RWPE1 (cell line): ENCODE results near the gene PLEKHA3.

ENCODE experiments used
- CTCF ChIA-PET: fragments of 350-600 bp; sonication (Branson Sonifier 250); formaldehyde crosslinking; extraction: SDS; loops from one replicate; lab custom pipeline; 2021; lab: Yijun Ruan, JAX
- POLR2A ChIA-PET: fragments of 400-600 bp; formaldehyde crosslinking; extraction: SDS; loops from one replicate; lab custom pipeline; 2020; ENCODE audit warnings: antibody characterized with exemption; ENCODE audit not compliant: low non-redundant PET; lab: Yijun Ruan, JAX
- DNase-seq: peaks from one replicate; pipeline ENCODE4 v3.0.0; 2012; ENCODE audit warnings: low spot score
- H3K27ac ChIP-seq: fragments of 450-650 bp; 2 replicates; pipeline ENCODE4 v1.5.1; 2017
- CTCF ChIP-seq: fragments of 450-650 bp; conservative IDR thresholded peaks from 2 replicates; pipeline ENCODE4 v1.5.1; 2017; ENCODE audit warnings: low read depth, mild to moderate bottlenecking

The PLEKHA3 gene

DNA sequence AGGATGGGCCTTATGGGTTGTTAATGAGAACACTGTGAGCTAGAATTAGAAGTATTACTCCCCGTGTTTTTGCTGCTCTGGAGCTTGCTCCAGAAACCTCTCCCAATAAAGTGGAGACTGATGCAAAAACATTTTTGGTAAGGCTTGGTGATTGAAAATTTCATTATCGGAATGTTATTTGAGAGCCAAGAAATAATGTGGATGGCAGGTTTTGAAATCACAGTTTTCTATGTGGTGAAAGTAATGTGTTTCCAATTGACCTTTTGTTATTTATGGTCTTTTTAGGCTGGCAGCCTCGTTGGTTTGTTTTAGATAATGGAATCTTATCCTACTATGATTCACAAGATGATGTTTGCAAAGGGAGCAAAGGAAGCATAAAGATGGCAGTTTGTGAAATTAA lies 5.1 kb downstream of the PLEKHA3 start:
- H3K27ac ChIP-seq, result no peak overlapping the region
- POLR2A ChIA-PET, result no interaction called here
- no peak for TF ChIP-seq CTCF
- CTCF ChIA-PET, result no interaction called here
- no peak for DNase-seq

DNA sequence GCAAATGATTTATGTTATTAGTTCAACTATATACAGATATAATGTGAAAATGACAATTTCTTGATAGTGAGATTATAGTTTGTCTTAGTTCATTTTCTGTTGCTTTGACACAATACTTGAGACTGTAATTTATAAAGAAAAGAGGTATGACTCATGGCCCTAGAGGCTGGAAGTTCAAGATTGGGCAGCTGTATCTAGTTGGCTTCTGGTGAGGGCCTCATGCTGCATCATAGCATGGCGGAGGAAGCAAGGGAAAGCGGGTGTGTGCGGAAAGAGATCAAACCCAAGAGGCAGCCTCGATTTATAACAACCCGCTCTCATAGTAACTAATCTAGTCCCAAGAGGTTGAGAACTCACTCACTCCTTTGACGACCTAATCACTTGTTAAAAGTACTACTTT lies 11.4 kb downstream of the PLEKHA3 start:
- no peak for DNase-seq
- POLR2A ChIA-PET, result no interaction called here
- CTCF ChIA-PET, result no interaction called here
- H3K27ac ChIP-seq, result no peak overlapping the region
- TF ChIP-seq CTCF, result no peak

DNA sequence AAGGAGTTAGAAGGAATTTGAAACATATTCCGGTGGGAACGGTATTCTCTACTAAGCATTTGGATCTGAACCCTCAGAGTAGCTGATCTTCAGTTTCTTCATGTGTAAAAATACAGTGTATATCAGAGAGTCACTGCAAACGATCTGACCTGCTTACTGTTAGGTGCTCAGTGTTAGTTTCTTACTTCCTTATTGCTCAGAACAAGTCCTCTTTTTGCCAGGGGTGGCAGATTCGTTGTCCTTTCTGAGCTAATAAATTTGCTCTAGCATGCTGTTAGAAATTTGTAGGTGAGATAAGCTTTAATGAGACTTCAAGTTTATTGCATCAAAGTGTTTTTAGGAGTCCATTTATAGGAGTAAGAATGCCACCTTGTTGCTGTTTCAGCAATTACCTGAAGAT lies 15.8 kb downstream of the PLEKHA3 start:
- ChIA-PET CTCF (no interaction called here), POLR2A (no interaction called here)
- DNase-seq, result no peak
- H3K27ac ChIP-seq, result no peak overlapping the region
- TF ChIP-seq CTCF, result no peak

- POLR2A ChIA-PET, result no interaction called here
- TF ChIP-seq CTCF, result no peak
- CTCF ChIA-PET, result interaction anchor here (0.7 kb wide), 1 partner anchor 10 kb away, joined by 6 read pairs; no protein-coding TSS in a partner anchor
- H3K27ac ChIP-seq, result no peak overlapping the region
- no peak for DNase-seq
Observed at GRCh38 chr2:178498137-178498536, 17.9 kb downstream of the PLEKHA3 start.

DNA sequence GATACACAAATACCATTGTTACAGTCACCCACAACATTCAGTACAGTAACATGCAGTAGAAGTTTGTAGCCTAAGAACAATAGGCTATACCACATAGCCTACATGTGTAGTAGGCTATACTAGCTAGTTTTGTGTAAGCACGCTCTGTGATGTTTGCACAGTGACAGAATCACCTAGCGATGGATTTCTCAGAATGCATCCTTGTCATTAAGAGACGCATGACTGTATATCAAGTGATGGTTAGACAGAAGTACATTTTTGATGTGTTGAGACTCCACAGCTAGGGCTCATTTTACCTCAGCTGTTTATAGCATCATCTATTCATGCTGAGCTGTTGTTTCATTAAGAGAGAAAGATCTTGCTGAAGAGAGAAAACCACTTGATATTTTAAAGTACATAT lies 19.4 kb downstream of the PLEKHA3 start:
- ChIA-PET CTCF (no interaction called here), POLR2A (no interaction called here)
- TF ChIP-seq CTCF, result no peak
- H3K27ac ChIP-seq, result no peak overlapping the region
- DNase-seq, result no peak

DNA sequence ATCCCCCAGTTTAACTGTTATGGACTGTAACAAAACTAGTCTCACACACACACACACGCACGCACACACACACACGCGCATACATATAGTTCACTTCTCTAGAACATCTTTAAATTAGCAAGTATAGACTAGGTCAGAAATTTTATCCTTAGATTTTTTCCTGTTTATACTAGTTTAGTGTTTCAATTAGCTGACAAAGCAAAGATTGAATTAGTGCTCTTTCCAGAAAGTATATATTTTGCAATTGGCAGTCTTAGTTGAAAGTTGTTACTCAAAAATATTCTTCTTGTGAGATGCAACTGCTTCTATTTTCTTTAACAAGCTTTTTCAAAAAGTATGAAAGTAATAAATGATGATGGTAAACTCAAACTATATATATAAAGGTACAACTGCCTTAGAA lies 22.5 kb downstream of the PLEKHA3 start:
- ChIA-PET POLR2A (no interaction called here), CTCF (interaction anchor here (0.9 kb wide), 1 partner anchor 13 kb away, joined by 3 read pairs; no protein-coding TSS in a partner anchor)
- H3K27ac ChIP-seq, result no peak overlapping the region
- no peak for TF ChIP-seq CTCF
- no peak for DNase-seq

DNA sequence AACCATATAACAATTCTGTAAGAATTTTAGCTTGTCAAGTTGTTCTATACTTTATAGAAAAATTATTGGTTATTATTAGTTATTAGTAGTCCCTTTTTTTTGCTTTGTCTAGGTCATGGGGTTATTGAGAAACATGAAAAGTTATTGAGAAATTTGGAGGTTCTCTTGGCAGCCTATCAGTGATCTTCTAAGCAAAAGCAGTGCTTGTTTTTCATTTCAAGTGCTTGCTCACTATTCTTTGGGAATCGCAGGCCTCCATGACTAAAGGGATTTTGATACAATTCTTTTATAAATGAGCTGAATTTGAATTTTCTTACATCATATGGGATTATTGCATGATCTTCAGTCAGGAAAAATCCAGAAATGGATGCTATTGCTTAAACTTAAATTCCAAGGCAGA lies 25.8 kb downstream of the PLEKHA3 start:
- no peak overlapping the region for H3K27ac ChIP-seq
- no peak for DNase-seq
- ChIA-PET CTCF (no interaction called here), POLR2A (no interaction called here)
- TF ChIP-seq CTCF, result no peak
